ENCODE measurements around the gene NELFCD. TPM values are rescaled to one million over a fixed set of nuclear protein-coding genes. Genes with fewer than 3 reads are reported as not detected.
"Not testable (repeated sequence)": the region's sequence is repeated elsewhere in the genome, so short reads cannot be mapped to it uniquely, and the experiment has no call there.

Gene NELFCD
- total RNA-seq, 1 donor from 2014 or later: 29.0 TPM

DNA sequence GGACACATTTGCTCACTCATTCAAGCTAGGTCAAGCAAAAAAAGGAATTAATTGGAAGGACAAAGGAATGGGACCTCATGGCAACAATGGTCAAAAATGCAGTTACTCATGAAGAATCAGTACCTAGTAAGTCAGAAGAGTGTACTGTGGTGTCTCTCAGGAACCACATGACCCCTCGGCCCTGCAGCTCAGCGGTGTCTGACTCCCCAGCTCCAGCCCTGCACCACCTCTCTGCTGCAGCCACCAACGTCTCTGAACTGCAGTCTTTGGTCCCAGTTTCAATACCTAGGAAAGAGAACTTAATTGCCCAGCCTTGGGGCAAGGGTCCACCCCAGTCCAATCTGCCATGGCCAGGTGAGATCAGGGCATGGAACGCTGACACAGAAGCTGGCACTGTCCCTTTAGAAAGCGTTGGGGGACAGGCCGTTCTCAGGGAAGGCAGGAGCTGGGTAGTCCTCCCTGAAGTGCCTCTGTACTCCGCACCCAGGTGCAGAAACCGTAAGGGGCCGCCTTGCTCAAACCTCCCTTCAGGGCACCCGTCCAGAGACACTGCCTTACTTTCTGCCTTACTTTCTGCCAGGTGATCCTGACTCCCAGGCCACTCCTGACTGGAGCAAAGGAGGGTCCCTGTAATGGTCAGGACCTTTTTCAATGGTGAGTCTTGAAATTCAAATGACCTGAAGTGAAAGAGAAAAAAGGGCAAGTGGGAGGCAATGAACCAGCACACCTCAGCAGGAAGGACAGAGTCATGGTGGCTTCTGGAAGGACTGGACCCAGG is 13.2 kb upstream of the NELFCD start:
- DNase-seq (no peak), ATAC-seq (ENCODE audit: poor library complexity) (no peak)
- intact Hi-C loops (cut with DNase I): no loop called here

DNA sequence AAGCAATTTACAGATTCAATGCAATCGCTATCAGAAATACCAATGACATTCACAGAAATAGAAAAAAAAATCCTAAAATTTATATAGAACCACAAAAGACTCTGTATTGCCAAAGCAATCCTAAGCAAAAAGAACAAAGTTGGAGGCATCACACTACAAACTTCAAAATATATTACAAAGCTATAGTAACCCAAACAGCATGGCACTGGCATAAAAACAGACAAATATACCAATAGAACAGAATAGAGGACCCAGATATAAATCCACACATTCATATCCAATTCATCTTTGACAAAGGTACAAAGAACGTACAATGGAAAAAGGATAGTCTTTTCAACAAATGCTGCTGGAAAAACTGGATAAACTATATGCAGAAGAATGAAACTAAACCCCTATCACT is 11.6 kb upstream of the NELFCD start:
- no peak for DNase-seq
- no peak for ATAC-seq (ENCODE audit: poor library complexity)
- intact Hi-C loops (cut with DNase I): no loop called here

DNA sequence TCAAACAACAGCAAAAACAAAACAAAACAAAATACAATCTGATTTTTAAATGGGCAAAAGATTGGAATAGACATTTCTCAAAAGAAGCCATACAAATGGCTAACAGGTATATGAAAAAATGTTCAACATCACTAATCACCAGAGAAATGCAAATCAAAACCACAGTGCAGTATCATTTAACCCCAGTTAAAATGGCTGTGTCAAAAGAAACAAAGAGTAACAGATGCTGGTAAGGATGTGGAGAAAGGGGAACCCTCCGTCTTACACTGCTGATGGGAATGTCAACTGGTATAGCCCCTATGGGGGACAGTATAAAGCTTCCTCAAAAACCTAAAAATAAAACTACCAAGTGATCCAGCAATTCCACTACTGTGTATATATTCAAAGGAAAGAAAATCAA is 10.9 kb upstream of the NELFCD start:
- intact Hi-C loops (cut with DNase I): no loop called here
- DNase-seq: no peak
- ATAC-seq (ENCODE audit: poor library complexity): no peak

DNA sequence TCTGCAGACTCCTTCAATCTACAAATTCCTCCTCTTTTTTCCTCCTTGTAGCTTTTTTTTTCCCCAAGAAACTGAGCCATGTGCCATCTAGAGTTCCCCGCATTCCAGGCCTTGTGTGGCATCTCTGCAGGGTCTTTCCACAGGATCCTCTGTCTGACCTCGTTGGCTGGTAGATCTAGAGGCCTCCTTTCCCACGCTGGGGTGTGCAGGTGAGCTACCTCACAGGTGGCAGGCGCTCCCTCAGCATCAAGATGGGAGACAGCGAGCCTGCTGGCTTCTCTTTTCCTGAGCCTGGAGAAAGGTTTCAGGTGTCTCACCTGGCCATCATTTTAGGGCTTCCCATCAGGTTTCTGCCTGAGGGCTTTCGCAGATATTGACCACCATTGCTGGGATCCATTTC is 9.6 kb upstream of the NELFCD start:
- intact Hi-C loops (cut with DNase I): no loop called here
- ATAC-seq (ENCODE audit: poor library complexity): no peak
- DNase-seq: no peak

DNA sequence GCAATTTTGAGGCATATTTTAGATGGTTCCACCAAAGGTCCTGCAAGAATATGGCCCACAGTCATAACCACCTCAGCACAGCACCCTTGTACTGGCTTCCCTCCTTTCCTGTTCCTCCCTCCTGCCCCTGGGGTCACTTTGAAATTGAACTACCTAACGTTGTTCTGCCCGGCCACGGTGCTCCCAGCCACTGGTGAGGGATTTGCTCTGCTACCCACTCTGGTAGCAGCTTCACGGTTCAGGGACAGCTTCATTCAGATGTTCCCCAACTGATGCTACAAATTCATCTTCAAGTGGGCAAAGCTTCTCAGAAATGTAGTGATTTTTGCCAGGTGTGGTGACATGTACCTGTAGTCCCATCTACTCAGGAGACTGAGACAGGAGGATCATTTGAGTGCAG is 7.9 kb upstream of the NELFCD start:
- intact Hi-C loops (cut with DNase I): no loop called here
- ATAC-seq (ENCODE audit: poor library complexity) (no peak), DNase-seq (no peak)

DNA sequence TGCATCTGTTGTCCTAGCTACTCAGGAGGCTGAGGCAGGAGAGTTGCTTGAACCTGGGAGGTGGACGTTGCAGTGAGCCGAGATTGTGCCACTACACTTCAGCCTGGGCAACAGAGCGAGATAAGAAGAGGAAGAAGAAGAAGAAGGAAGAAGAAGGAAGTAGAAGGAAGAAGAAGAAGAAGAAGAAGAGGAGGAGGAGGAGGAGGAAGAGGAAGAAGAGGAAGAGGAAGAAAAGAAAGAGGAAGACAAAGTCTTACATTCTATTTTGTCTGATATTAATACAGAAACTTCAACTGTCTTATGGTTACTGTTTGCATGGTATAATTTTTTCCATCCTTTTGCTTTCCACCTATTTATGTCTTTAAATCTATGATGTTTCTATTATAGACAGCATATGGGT is 7.2 kb upstream of the NELFCD start:
- ATAC-seq (ENCODE audit: poor library complexity): no peak
- intact Hi-C loops (cut with DNase I): no loop called here
- no peak for DNase-seq

DNA sequence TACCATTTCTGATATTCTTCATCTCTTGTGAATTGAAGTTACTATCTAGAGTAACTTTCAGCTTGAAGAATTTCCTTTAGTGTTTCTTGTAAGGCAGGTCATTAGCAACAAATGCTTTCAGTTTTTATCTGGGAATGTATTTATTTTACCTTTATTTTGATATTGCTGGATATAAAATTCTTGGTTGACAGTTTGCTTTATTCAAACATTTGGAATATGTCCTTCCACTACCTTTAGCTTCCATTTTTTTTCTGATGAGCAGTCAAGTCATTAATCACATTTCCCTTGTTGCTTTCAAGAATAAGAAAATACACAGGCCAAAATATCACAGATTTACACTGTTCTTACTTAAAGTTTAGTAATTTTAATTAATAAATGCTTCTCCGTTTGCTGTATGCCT is 5.7 kb upstream of the NELFCD start:
- intact Hi-C loops (cut with DNase I): no loop called here

DNA sequence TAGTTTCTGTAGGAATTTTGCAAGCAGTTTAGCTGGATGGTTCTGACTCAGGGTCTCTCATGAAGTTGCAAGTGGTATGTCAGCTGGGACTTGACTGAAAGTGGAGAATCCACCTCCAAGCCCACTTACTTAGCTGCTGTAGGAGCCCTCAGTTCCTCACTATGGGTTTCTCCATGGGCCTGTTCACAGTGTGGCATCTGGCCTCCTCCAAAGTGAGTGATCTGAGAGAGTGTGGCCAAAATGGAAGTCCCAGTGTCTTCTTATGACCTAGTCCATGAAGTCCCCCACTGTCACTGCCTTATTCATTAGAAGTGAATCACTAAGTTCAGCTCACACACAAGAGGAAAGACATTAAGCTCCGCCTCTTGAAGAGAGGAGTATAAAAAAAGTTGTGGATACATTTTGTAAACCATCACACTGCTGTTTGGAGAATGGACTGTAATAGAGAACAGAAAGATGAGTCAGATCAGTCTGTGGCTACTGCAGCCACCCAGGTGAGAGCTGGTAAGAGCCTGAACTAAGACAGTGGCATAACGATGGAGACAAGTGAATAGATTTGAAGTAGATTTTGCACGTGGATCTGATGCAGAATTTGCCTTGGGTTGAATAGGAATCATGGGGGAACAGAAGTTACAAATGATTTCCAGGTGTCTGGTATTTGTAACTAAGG is 4.9 kb upstream of the NELFCD start:
- DNase-seq: no peak
- no peak for ATAC-seq (ENCODE audit: poor library complexity)
- intact Hi-C loops (cut with DNase I): no loop called here

More for the DNA sequence above, 5.7 kb upstream of the NELFCD start:
- DNase-seq (no peak), ATAC-seq (ENCODE audit: poor library complexity) (no peak)

DNA sequence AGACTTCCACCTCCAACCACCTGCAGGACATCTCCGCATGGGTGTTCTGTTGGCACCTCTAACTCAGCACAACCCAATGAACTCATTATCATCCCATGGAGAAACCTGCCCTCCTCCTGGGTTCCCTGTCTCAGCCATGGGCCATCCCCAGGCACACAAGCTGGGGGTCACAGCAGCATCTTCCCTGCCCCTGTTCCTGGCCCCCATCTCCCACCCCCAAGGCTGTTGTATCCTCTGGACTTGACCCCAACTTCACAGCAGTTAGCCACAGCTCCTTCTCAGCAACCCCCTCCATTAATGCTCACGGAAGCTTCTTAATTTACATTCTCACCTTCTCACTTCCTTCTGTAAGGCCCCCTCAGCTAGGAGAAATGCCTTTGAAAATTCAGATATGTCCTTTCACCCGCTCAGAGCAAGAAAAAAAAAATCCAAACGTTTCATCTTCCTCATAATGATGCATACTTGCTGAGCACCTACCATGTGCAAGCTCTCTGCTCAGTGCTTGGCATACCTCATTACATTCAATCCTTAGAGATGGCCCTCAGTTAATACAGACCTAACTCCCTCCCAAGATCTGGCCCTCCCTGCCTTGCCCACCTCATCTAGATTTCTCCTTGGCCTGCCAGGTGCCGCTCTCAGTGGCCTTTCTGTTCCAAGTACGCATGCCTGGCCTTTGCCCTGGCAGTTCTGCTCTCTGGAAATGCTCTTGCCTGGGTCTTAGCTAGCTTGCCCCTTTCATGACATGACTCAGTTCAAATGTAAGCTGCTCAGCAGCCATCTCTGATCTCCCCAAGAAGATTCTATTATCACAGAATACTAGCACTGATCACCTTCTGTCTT is 2.5 kb upstream of the NELFCD start:
- intact Hi-C loops (cut with DNase I): no loop called here
- ATAC-seq (ENCODE audit: poor library complexity): no peak
- DNase-seq: no peak

DNA sequence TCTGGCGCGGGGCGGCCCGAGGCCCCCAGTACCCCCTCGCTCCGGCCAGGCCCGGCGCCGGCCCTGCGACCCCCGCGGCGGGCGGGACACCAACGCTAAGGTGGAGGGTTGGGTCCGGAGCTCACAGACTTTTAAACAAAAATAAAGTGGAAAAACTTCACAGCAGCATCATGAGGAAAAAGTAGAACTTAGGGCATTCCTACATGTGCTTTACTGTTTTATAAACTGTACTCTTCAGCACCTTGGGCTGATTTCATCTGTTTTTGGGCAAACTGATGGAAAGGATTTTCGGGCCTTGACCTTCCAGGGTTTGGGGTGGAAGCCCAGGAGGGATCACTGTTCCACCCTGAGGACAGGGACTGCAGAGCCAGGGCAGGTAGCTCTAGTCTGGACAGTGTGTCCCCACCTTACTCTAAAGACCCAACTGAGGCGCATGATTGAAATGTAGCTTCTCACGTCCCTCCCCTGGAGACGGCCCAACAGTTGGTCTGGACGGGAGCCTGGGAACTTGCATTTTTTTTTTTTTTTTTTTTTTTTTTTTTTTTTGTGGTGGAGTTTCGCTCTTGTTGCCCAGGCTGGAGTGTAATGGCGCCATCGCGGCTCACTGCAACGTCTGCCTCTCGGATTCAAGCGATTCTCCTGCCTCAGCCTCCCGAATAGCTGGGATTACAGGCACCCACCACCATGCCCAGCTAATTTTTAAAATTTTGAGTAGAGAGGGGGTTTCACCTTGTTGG is 740 bp downstream of the NELFCD start:
- DNase-seq (no peak), ATAC-seq (ENCODE audit: poor library complexity) (no peak)
- intact Hi-C loops (cut with DNase I): loop anchor here (5.0 kb wide), 2 partner anchors 74 to 89 kb away; no protein-coding TSS in a partner anchor

DNA sequence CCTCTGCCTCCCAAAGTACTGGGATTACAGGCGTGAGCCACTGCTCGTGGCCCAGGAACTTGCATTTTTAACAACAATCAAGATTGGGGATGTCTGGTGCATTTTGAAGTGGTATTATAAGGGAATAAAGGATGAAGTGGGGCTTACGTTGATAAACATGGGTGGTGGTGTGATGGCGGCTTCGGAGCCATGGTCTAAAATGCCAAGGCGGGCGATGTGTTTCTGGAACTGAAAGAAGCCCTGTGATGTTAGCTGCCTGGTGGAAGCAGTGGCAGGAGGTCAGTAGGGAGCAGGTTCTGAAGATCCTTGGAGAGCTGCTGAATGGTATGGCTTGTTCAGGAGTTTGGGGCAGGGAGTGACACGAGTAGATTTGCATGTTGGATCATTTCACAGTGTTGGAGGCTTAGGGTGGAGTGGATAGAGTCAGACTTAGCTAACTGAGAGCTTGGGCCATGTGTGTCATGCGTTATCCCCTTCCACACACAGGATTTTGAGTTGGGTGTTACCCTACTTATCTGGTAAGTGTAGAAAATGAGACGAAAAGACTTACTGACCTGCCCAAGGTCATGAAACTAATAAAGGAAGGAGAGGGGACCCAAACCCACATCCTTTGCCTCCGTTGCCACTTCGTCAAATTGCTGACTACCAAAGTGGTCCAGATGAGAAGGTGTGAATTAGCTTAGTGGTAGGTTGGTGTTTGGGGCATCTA is 1.5 kb downstream of the NELFCD start:
- ATAC-seq (ENCODE audit: poor library complexity): no peak
- DNase-seq: no peak
- intact Hi-C loops (cut with DNase I): loop anchor here (5.0 kb wide), 2 partner anchors 75 to 90 kb away; no protein-coding TSS in a partner anchor

DNA sequence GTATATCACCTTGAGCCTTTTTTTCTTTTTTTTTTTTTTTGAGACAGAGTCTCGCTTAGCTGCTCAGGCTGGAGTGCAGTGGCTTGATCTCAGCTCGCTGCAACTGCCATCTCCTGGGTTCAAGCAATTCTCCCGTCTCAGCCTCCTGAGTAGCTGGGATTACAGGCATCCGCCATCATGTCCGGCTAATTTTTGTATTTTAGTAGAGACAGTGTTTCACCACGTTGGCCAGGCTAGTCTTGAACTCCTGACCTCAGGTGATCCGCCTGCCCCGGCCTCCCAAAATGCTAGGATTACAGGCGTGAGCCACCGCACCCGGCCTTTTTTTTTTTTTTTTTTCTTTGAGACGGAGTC is 2.0 kb downstream of the NELFCD start:
- not testable (repeated sequence) for DNase-seq; ATAC-seq (ENCODE audit: poor library complexity)
- intact Hi-C loops (cut with DNase I): loop anchor here (5.0 kb wide), 2 partner anchors 76 to 91 kb away; no protein-coding TSS in a partner anchor

DNA sequence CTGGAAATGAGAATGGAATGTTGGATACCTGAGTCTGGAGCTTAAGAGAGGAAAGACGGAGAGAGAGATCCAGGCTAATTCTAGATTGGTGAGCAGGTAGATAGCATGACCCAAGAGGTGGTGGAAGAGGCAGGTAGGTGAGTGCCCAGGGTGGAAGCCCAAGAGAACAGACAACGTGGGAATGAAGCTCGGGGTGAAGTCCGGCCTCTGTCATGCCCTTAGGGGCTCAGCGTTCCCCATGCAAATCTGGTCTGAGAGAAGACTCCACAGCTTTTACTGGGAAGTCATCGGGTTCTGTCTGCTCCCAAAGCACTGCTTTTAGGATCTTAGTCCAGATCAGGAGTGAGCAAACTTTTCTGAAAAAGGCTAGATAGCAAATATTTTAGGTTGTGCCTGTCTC is 3.6 kb downstream of the NELFCD start:
- DNase-seq (no peak), ATAC-seq (ENCODE audit: poor library complexity) (no peak)
- intact Hi-C loops (cut with DNase I): loop anchor here (5.0 kb wide), 2 partner anchors 77 to 92 kb away; no protein-coding TSS in a partner anchor

DNA sequence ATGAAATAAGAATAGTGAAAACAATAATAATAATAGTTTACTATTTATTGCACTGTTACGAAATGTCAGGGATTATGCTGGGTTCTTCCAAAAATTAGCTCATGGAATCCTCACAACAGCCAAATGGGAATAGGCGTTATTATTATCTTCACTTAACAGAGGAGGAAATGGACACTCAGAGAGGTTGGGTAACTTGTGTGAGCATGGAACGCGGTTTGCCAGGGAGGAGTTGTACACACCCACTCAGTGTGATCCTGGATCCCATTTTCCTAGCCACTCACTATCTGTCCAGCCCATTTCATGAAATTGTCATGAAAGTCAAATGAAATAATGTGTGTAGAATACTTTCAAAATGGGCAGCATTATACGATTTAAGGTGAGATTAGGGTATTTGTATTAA is 4.6 kb downstream of the NELFCD start:
- intact Hi-C loops (cut with DNase I): no loop called here
- ATAC-seq (ENCODE audit: poor library complexity) (no peak), DNase-seq (no peak)

DNA sequence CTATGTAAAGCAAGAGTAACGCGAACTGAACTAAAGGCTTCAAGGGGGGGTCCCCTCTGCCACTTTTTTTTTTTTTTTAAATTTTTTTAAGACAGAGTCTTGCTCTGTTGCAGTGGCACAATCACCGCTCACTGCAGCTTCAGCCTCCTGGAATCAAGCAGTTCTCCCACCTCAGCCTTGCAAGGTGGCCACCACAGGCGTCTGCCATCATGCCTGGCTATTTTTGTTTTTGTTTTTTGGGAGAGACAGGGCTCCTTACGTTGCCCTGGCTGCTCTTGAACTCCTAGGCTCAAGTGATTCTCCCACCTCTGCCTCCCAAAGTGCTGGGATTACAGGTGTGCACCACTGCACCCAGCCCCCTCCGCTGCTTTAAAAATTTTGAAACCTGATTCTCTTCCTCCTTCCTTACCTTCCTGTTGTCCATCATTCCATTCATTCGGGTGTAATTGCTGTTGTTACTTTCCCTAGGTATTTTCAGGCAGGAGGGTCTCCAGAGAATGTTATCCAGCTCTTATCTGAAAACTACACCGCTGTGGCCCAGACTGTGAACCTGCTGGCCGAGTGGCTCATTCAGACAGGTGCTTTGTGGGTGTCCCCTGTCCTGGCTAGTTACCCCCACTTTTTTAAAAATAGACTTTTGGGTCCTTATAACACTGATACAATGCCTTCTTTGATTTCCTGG is 5.4 kb downstream of the NELFCD start:
- intact Hi-C loops (cut with DNase I): no loop called here
- no peak for ATAC-seq (ENCODE audit: poor library complexity)
- DNase-seq: no peak

DNA sequence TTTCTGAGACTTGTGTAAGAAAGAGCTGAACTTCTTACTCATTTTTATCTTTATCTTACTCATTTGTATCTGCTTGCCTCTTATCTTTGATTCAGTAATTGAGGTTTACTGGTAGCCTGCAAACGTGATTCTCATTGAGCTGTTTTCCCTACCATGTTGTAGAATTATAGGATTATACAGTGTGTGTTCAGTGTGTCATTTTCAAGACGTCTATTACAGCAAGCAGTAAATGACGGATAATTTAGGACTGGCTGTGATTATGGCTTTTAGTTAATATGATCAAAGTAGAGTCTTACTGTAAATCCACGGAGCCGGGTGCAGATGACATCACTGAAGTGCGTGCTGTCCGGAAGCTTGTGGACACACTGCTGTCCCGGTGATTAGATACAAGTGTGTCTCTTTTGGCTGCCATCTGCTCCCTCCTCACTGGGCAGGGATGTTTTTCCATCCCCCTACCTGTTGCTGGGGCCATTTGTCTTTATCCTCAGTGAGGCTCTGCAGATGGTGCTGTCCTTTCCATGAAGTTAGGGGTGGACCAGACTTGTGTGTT is 6.0 kb downstream of the NELFCD start:
- ATAC-seq (ENCODE audit: poor library complexity): no peak
- DNase-seq: no peak
- intact Hi-C loops (cut with DNase I): no loop called here

DNA sequence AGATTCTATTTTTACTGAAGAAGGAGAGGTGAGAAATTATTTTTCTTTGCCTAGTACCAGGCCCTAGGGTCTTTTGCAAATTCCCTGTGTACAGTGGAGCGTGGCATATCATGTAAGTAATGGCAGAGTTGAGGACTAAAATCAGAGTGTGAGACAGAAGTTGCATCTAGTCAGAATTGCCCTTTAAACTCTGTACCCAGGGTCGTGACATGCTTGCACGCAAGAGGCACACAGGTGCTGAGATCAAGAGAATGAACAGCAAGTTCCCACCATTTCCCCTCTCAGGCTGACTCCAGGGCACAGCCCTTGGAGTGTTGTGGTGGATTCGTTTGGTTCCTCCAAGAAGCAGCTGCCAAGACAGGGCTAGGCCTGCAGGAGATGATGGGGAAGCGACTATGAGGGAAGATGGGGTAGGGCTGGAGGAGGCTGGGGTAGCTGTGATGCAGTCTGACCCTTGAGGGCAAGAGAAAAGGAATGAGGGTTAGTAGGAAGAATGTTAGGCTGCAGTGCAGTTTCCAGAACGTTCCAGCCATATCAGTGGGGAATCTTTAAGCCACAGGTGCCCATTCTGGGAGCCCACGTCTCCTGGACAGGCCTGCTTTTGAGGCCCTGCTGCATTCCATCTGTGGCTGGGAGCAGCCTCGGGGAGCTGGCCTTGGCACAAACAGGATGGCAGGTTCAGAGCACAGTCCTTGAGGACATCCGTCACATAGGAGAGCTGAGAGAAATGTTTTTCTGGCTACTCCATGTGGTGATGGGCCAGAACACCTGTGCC is 6.9 kb downstream of the NELFCD start:
- intact Hi-C loops (cut with DNase I): no loop called here
- DNase-seq: no peak
- ATAC-seq (ENCODE audit: poor library complexity): no peak
